HG03442 (cell line): ENCODE results near the gene LARP1.
"Not testable (repeated sequence)": the region's sequence is repeated elsewhere in the genome, so short reads cannot be mapped to it uniquely, and the experiment has no call there.

Experiments used
- ATAC-seq: cut with Tn5 transposase; IDR thresholded peaks from one replicate; pipeline ENCODE4 v1.9.1; 2021; ENCODE audit warnings: mild to moderate bottlenecking, moderate library complexity; ENCODE audit not compliant: unreplicated experiment

The LARP1 gene

DNA sequence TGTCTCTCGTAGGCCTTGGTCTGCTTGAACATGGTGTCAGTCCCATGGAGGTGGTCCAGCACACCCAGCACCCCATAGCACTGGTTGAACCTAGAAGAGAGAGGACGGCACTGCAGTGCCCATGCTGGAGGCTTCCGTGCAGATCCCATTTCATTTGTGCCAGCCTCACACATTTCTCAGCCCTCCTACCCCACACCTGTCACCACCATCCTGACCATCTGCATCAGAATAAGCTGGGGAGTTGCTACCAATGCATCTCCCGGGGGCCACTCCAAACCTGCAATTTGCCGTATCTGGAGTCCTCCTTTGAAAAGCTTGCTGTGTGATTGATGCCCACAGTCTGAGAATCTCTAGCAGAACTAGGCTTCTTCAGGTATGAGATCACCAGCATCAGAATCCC is 65.2 kb downstream of the LARP1 start:
- no peak for ATAC-seq

DNA sequence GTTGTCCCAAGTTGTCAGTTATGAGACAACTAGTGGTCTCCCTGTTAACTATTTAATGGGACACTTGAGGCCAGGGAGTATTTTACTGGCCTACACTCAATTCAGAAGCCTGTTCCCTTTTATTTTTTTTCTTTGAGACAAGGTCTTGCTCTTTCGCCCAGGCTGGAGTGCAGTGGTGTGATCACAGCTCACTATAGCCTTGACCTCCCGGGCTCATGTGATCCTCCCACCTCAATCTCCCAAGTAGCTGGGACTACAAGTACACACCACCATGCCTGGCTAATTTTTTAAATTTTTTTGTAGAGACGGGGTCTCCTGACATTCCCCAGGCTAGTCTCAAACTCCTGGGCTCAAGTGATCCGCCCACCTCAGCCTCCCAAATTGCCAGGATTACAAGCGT is 67.7 kb downstream of the LARP1 start:
- ATAC-seq, result not testable (repeated sequence)

DNA sequence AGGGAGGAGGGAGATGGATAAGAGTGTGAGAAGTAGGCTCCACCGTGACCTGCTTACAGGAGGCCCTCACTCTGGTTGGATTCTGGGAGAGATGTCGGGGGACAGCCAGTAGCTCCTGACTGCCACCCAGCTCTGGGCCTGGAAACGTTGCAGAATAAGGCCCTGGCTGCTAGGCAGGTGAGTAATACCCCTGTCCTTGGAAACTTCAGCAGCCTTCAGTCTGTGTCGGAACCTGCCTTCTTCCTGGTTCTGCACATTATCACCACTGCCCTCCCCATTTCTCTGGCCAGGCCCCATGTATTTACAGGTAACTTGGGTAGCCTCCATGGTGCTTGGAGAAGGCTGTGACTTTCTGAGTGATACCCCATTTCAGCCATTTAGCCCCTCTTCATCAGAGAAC is 68.4 kb downstream of the LARP1 start:
- no peak for ATAC-seq

DNA sequence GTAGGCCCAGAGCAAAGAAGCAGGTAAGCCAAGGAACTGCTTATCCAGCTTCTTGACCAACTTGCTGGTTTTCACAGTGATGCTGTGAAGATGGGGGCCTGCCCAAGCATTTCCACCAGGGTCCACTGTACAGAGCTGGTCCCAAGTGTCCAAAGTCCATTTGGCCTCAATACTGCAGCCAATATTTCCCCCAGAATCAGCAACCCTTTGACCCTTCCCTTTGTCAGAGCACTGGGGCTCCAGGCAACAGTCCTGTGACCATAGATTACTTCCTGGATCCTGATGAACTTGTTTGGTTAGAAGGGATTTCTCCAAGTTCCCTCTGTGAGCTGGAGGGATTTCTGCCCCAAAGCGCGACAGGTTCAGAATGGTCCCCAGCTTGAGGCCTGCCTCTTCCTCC is 68.9 kb downstream of the LARP1 start:
- no peak for ATAC-seq

GRCh38 chr5:154829181-154829588 is 74.0 kb downstream of the LARP1 start:
- no peak for ATAC-seq

- no peak for ATAC-seq
Measured at GRCh38 chr5:154829589-154830218, 74.5 kb downstream of the LARP1 start.

- no peak for ATAC-seq
Measured at GRCh38 chr5:154830219-154830595, 75.0 kb downstream of the LARP1 start.

DNA sequence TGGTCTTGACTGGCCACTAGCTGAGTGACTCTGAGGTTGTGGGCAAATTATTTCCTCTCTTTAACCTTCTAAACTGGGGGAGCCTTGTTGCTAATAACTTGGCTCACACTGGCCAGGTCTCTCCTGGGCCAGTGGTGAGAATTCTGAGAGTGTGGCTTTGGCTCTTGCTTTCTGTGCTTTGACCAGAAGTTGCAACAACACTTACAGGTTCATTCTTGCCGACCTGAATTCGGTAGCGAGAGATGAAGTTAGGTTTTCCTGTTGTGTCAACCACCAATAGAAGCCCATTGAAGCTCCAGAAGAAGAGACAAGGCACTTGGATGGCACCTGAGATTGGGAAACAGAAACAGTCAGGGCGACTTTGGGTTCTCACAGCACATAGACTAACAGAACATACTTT is 75.4 kb downstream of the LARP1 start:
- no peak for ATAC-seq

DNA sequence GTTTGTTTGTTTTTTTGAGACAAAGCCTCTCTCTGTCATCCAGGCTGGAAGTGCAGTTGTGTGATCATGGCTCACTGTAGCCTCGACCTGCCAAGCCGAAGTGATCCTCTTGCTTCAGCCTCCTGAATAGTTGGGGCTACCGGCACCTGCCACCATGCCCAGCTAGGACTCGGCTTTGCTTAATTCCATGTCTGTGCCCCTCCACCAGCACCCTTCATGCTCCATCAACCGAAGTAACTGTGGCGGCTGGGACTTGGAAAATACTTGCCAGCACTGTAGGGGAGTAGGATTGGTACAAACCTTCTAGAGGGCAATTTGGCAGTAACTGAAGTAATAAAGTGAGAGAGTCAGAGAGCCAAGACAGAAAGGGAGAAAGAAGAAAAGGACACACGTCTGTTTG is 76.3 kb downstream of the LARP1 start:
- ATAC-seq, result no peak

DNA sequence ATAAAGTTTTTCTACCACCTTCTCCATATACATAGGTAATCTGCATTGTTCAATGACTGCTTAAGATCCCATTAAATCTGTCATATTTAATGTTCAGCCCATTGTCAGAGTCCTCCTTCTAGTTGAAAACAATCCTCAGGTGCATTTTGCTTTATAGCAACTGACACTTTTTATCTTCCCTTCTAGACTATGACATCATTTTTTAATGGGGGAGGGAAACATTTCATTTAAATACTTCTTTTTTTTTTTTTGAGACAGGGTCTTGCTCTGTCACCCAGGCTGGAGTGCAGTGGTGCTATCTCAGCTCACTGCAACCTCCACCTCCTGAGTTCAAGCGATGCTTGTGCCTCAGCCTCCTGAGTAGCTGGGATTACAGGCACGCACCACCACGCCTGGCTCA is 77.6 kb downstream of the LARP1 start:
- ATAC-seq, result not testable (repeated sequence)

DNA sequence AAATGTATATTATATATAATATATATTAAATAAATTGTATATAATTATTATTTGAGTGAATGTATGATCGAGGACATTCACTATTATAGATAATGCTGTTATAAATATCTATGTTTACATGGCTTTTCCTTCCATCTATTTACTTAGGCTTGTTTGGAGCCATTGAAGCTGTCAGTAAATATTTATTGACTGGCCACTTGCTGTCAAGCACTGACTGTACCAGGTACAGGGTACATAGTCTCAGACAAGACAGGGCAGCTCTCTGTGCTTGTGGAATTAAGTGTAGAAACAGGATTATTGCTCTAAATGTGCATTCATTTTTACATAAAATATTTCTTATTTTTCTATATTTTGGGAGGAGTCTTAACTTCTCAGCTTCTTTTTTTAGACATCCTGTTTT is 78.9 kb downstream of the LARP1 start:
- ATAC-seq, result no peak

GRCh38 chr5:154835701-154836052 is 80.5 kb downstream of the LARP1 start:
- not testable (repeated sequence) for ATAC-seq

DNA sequence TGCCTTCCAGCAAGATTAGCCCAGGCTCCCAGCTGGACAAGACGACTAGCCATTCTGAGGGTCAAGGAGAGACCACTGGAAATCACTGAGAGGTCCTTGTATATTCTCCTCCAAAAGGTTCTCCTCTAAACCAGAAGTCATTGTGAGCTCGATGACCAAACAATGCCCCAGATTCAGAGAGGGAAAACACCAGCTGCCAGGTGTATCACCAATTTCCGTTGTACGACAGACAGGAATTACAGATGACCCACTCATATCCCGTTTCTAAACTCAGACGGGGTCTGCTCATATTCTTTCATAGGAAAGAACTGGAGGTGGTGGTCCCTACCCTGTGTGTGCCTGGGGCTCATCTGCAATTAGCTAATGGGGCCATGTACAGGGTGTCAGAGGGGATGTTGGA is 81.0 kb downstream of the LARP1 start:
- no peak for ATAC-seq

GRCh38 chr5:154837009-154837901 is 82.1 kb downstream of the LARP1 start:
- ATAC-seq, result no peak

- ATAC-seq, result no peak
Measured at GRCh38 chr5:154840435-154841272, 85.5 kb downstream of the LARP1 start.

DNA sequence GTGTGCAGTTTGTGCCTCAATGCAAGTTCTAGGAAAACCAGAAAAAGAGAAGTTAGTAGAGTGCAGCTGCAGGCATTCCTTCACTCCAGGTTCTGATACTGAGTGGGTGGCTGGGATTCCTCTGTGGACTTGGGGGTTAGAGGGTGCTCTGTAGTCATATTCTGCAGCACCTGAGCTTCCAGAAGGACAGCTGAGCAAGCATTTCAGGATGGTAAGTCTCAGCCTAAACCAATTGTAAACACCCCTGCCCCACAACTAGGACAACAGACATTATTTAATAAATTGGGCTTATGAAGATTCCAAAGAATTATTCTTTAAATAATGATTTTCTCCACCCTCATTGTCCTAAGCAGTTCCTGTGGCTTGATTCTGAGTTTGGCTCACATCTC is 86.1 kb downstream of the LARP1 start:
- no peak for ATAC-seq

GRCh38 chr5:154842689-154843530 is 87.7 kb downstream of the LARP1 start:
- no peak for ATAC-seq

GRCh38 chr5:154844809-154845208 is 89.6 kb downstream of the LARP1 start:
- ATAC-seq, result no peak

- ATAC-seq, result no peak
Measured at GRCh38 chr5:154849264-154849785, 94.1 kb downstream of the LARP1 start.

DNA sequence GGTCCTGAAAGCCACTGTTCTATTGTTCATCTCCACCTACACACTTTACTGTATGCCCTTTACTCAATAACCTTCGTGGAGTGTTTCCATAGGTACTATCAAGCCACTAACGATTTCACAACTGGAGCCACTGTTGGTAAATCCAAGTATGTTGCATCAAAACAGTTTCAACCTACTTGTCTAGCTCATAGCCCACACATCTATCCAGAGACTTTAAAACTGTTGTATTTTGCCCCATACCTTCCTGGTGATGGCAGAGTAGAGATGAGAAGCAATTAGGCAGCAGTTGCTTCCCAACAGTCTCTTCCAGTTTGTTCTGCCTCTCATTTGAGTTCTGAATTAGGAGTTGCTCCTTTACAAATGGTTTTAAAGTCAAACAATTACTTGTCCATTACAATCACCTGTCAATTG is 94.6 kb downstream of the LARP1 start:
- ATAC-seq, result no peak
